LNCaP clone FGC (cell line): ENCODE results near the gene PRDM5.

Source experiments
- DNase-seq: peaks from one replicate; pipeline ENCODE4 v3.0.0-alpha.2; 2011; ENCODE audit warnings: low read depth
- H3K4me3 ChIP-seq: 2 replicates; pipeline ENCODE4 v1.5.1; 2011; ENCODE audit warnings: mild to moderate bottlenecking, low read depth, low read length, control low read depth
- CTCF ChIP-seq: IDR thresholded peaks from 2 replicates; pipeline ENCODE4 v1.5.1; 2012; ENCODE audit warnings: mild to moderate bottlenecking; ENCODE audit not compliant: control insufficient read depth, insufficient read depth; ENCODE audit errors: extremely low read depth

PRDM5 gene

GRCh38 chr4:120862432-120862831 lies 60.1 kb downstream of the PRDM5 start:
- TF ChIP-seq CTCF = no peak
- no peak for DNase-seq
- H3K4me3 ChIP-seq = no peak overlapping the region

DNA sequence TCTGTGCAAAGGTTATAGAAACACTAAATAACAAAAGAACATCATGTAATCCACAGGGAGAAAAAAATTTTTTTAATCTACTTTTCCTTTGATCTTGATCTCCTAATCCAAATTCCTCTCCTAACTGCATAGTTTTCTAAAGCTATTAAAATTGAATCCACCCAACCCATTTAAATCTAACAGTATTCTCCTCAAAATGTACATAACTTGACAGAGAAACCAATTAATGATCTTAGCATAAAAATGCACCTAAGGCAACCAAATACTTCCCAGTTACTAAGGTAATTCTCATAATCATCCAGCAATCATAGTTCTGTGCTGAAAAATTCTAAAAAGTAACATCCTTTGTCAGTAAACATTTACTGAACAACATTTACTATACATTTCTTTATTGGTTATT lies 60.7 kb downstream of the PRDM5 start:
- H3K4me3 ChIP-seq = no peak overlapping the region
- no peak for TF ChIP-seq CTCF
- DNase-seq = no peak

GRCh38 chr4:120858776-120859175 lies 63.8 kb downstream of the PRDM5 start:
- no peak for TF ChIP-seq CTCF
- no peak for DNase-seq
- no peak overlapping the region for H3K4me3 ChIP-seq

GRCh38 chr4:120857312-120857711 lies 65.2 kb downstream of the PRDM5 start:
- TF ChIP-seq CTCF = no peak
- no peak for DNase-seq
- no peak overlapping the region for H3K4me3 ChIP-seq

DNA sequence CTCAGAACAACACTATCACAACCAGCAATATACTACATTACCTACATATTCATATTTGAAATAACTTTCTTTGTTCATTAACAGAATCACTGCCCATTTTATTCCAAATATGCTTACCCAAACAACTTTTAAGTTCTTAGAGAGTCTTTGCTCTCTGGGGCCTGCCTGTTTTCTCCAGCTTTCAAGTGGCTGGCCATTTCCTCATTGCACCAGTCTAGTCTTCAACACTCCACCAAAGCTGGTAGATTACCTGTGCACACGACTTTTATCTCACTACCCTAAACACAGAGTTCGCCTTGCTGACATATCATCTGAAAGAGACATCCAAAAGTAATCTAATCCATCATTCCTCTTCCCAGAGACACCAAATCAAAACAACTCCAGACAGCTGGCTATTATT lies 66.2 kb downstream of the PRDM5 start:
- no peak overlapping the region for H3K4me3 ChIP-seq
- no peak for TF ChIP-seq CTCF
- DNase-seq = no peak

GRCh38 chr4:120855307-120856001 lies 67.1 kb downstream of the PRDM5 start:
- no peak for DNase-seq
- no peak overlapping the region for H3K4me3 ChIP-seq
- TF ChIP-seq CTCF = no peak
